Sigmoid colon (tissue), 7 donors: ENCODE results near the gene EP400. TPM values are rescaled to one million over a fixed set of nuclear protein-coding genes. Genes with fewer than 3 reads are reported as not detected.

ENCODE experiments used
- DNase-seq: peaks from one replicate; pipeline ENCODE4 v3.0.0-alpha.2; 2019
- H3K27ac ChIP-seq, 4 donors: fragments of 200-600 bp; sonication (generic); one replicate each; pipeline ENCODE4 v1.5.1; 2016 to 2019; ENCODE audit warnings: mild to moderate bottlenecking in 1 of 4
- H3K27me3 ChIP-seq, 3 donors: fragments of 200-600 bp; sonication (generic); one replicate each; pipeline ENCODE4 v1.5.1; 2019; ENCODE audit warnings: mild to moderate bottlenecking in 1 of 3
- H3K36me3 ChIP-seq, 4 donors: fragments of 200-600 bp; sonication (generic); one replicate each; pipeline ENCODE4 v1.5.1; 2016 to 2019
- H3K4me1 ChIP-seq, 4 donors: fragments of 200-600 bp; sonication (generic); one replicate each; pipeline ENCODE4 v1.5.1; 2017 to 2019
- H3K4me3 ChIP-seq, 4 donors: fragments of 200-600 bp; sonication (generic); one replicate each; pipeline ENCODE4 v1.5.1; 2017 to 2019; ENCODE audit warnings: mild to moderate bottlenecking in 2 of 4, moderate library complexity in 1 of 4
- H3K9me3 ChIP-seq, 4 donors: fragments of 200-600 bp in 3 of 4; sonication (generic) in 3 of 4; one replicate each; pipeline versions ENCODE4 v1.5.1 to v1.6.1; 2013 to 2019
- CTCF ChIP-seq, 4 experiments: fragments of 450-650 bp in 3 of 4; fragments of 200-600 bp in 1 of 4; IDR thresholded peaks; one replicate each; pipeline ENCODE4 v1.5.1; 2016 to 2019; ENCODE audit warnings: antibody characterized with exemption in 4 of 4, mild to moderate bottlenecking in 3 of 4, moderate library complexity in 2 of 4
- EP300 ChIP-seq, 4 donors: sonication (generic); formaldehyde crosslinking; IDR thresholded peaks; one replicate each; pipeline ENCODE4 v1.6.1; 2017; ENCODE audit warnings: antibody characterized with exemption in 4 of 4
- POLR2A ChIP-seq, 2 donors: fragments of 450-650 bp; IDR thresholded peaks; one replicate each; pipeline ENCODE4 v1.6.1; 2016; ENCODE audit warnings: antibody characterized with exemption in 2 of 2, mild to moderate bottlenecking in 2 of 2, moderate library complexity in 2 of 2
- POLR2AphosphoS5 ChIP-seq, 4 donors: sonication (generic); formaldehyde crosslinking; IDR thresholded peaks; one replicate each; pipeline ENCODE4 v1.6.1; 2017; ENCODE audit warnings: antibody characterized with exemption in 4 of 4
- WGBS, 2 donors: extraction: QIAGEN DNeasy Blood & Tissue Kit; methylation state at CpG; one replicate each; pipeline ENCODE4 v1.1.7; 2013; 5-methylcytosine and 5-hydroxymethylcytosine counted together
- intact Hi-C: fragments of 100-400 bp; cut with DNase I; formaldehyde crosslinking; loops from one replicate; pipeline ENCODE4 v1.15.1; 2023
- polyA plus RNA-seq, 3 donors: library from polyadenylated mRNA; stranded (reverse); fragments of 200-250 nt; gene quantifications; one replicate each; pipeline ENCODE4 v1.2.3, GENCODE V29; 2013
- total RNA-seq, 4 donors: library from RNA; depleted of rRNA; stranded (reverse); fragments of >200 nt; gene quantifications; one replicate each; pipeline ENCODE4 v1.1.0, GENCODE V29; 2016
- donor health status: healthy with polysubstance abuse.
- donor health status: Bipolar disorder and iron deficiency.
- donor health status: healthy.

The EP400 gene
- total and polyA plus RNA-seq, 7 donors, result 3.2 to 35.7 (median 14.6) TPM

- intact Hi-C loops, result no loop called here
- peaks cover 27 to 91% (median 47%) of the 10 kb centered on the region in 4 donors for H3K36me3 ChIP-seq
- no peaks in the 10 kb centered on the region for H3K9me3 ChIP-seq
- H3K27me3 ChIP-seq, result no peaks in the 10 kb centered on the region
- H3K4me1 ChIP-seq, result no peaks in the 10 kb centered on the region
- TF ChIP-seq CTCF (IDR thresholded peaks at IDR 0.05) (no peak), POLR2AphosphoS5 (IDR thresholded peaks at IDR 0.05) (no peak), POLR2A (IDR thresholded peaks at IDR 0.05) (no peak), EP300 (IDR thresholded peaks at IDR 0.05) (no peak)
- no peak overlapping the region for H3K27ac ChIP-seq
- WGBS, 2 donors, result 97 to 98% methylated on average over 12 of the region's 12 CpGs
- no peak for DNase-seq
- H3K4me3 ChIP-seq, result no peak overlapping the region
These were observed 105.2 kb downstream of the EP400 start for GRCh38 chr12:132054983-132055382.

- no peak for TF ChIP-seq POLR2AphosphoS5 (IDR thresholded peaks at IDR 0.05)
- TF ChIP-seq EP300 (IDR thresholded peaks at IDR 0.05), result no peak
- no peak for TF ChIP-seq CTCF (IDR thresholded peaks at IDR 0.05)
- no peak for TF ChIP-seq POLR2A (IDR thresholded peaks at IDR 0.05)
- no peak overlapping the region for H3K27ac ChIP-seq
- no peaks in the 10 kb centered on the region for H3K4me1 ChIP-seq
- H3K36me3 ChIP-seq, result peaks cover 26 to 85% (median 45%) of the 10 kb centered on the region in 4 donors
- H3K4me3 ChIP-seq, result no peak overlapping the region
- no peaks in the 10 kb centered on the region for H3K9me3 ChIP-seq
- intact Hi-C loops, result no loop called here
- DNase-seq, result no peak
- 88% methylated on average over 11 of the region's 11 CpGs for WGBS, 2 donors
- no peaks in the 10 kb centered on the region for H3K27me3 ChIP-seq
These were observed 105.9 kb downstream of the EP400 start for GRCh38 chr12:132055535-132056096.

GRCh38 chr12:132056320-132056719 lies 106.6 kb downstream of the EP400 start:
- Histone ChIP-seq H3K27me3 (no peaks in the 10 kb centered on the region), H3K9me3 (no peaks in the 10 kb centered on the region), H3K36me3 (peaks cover 19 to 83% (median 44%) of the 10 kb centered on the region in 4 donors), H3K27ac (no peak overlapping the region), H3K4me3 (no peak overlapping the region), H3K4me1 (peaks cover 0 to 6% (median 0%) of the 10 kb centered on the region in 4 donors)
- DNase-seq, result no peak
- WGBS, 2 donors, result 73 to 93% methylated on average over 5 of the region's 5 CpGs
- intact Hi-C loops, result no loop called here
- no peak for TF ChIP-seq POLR2AphosphoS5 (IDR thresholded peaks at IDR 0.05)
- TF ChIP-seq EP300 (IDR thresholded peaks at IDR 0.05), result no peak
- no peak for TF ChIP-seq CTCF (IDR thresholded peaks at IDR 0.05)
- no peak for TF ChIP-seq POLR2A (IDR thresholded peaks at IDR 0.05)

GRCh38 chr12:132056951-132057350 lies 107.2 kb downstream of the EP400 start:
- 74 to 86% methylated on average over 5 of the region's 5 CpGs for WGBS, 2 donors
- TF ChIP-seq EP300 (IDR thresholded peaks at IDR 0.05) (no peak), CTCF (IDR thresholded peaks at IDR 0.05) (no peak), POLR2AphosphoS5 (IDR thresholded peaks at IDR 0.05) (no peak), POLR2A (IDR thresholded peaks at IDR 0.05) (no peak)
- Histone ChIP-seq H3K27me3 (no peaks in the 10 kb centered on the region), H3K4me1 (peaks cover 0 to 8% (median 0%) of the 10 kb centered on the region in 4 donors), H3K4me3 (no peak overlapping the region), H3K9me3 (no peaks in the 10 kb centered on the region), H3K36me3 (peaks cover 18 to 85% (median 47%) of the 10 kb centered on the region in 4 donors), H3K27ac (no peak overlapping the region)
- intact Hi-C loops, result no loop called here
- DNase-seq, result no peak

- no peak for DNase-seq
- TF ChIP-seq POLR2A (IDR thresholded peaks at IDR 0.05) (no peak), CTCF (IDR thresholded peaks at IDR 0.05) (no peak), POLR2AphosphoS5 (IDR thresholded peaks at IDR 0.05) (no peak), EP300 (IDR thresholded peaks at IDR 0.05) (no peak)
- whole genome bisulfite sequencing, 2 donors, result 95% methylated on average over 5 of the region's 5 CpGs
- intact Hi-C loops, result no loop called here
- Histone ChIP-seq H3K4me3 (no peak overlapping the region), H3K4me1 (peaks cover 0 to 8% (median 0%) of the 10 kb centered on the region in 4 donors), H3K27me3 (no peaks in the 10 kb centered on the region), H3K27ac (no peak overlapping the region), H3K36me3 (peaks cover 23 to 86% (median 51%) of the 10 kb centered on the region in 4 donors), H3K9me3 (no peaks in the 10 kb centered on the region)
These were observed 107.9 kb downstream of the EP400 start for GRCh38 chr12:132057691-132058090.
